ENCODE results near the gene OR8B12.
"Not testable (repeated sequence)": the region's sequence is repeated elsewhere in the genome, so short reads cannot be mapped to it uniquely, and the experiment has no call there.

Gene OR8B12

GRCh38 chr11:124519850-124520549, 23.5 kb downstream of the OR8B12 start:
- no peak for DNase-seq

GRCh38 chr11:124518989-124519451, 24.4 kb downstream of the OR8B12 start:
- no peak for DNase-seq

- DNase-seq, result no peak
Measured at GRCh38 chr11:124517314-124517713, 26.1 kb downstream of the OR8B12 start.

- DNase-seq, result not testable (repeated sequence)
Measured at GRCh38 chr11:124514675-124515074, 28.8 kb downstream of the OR8B12 start.

GRCh38 chr11:124514131-124514530, 29.3 kb downstream of the OR8B12 start:
- no peak for DNase-seq

- DNase-seq, result no peak
Measured at GRCh38 chr11:124511745-124512144, 31.7 kb downstream of the OR8B12 start.

- DNase-seq, result no peak
Measured at GRCh38 chr11:124510279-124510678, 33.2 kb downstream of the OR8B12 start.

- no peak for DNase-seq
Measured at GRCh38 chr11:124499711-124500110, 43.7 kb downstream of the OR8B12 start.

GRCh38 chr11:124493016-124493655, 50.3 kb downstream of the OR8B12 start:
- no peak for DNase-seq
